Measurements from ENCODE around the gene SLC29A1.

The SLC29A1 gene

GRCh38 chr6:44253307-44254101 is 30.1 kb downstream of the SLC29A1 start:
- DNase-seq (ENCODE audit: low read depth in 2 of 3, low spot score in 2 of 3), result no peak

- no peak for DNase-seq (ENCODE audit: low read depth in 2 of 3, low spot score in 2 of 3)
Observed at GRCh38 chr6:44254191-44255104, 31.1 kb downstream of the SLC29A1 start.

DNA sequence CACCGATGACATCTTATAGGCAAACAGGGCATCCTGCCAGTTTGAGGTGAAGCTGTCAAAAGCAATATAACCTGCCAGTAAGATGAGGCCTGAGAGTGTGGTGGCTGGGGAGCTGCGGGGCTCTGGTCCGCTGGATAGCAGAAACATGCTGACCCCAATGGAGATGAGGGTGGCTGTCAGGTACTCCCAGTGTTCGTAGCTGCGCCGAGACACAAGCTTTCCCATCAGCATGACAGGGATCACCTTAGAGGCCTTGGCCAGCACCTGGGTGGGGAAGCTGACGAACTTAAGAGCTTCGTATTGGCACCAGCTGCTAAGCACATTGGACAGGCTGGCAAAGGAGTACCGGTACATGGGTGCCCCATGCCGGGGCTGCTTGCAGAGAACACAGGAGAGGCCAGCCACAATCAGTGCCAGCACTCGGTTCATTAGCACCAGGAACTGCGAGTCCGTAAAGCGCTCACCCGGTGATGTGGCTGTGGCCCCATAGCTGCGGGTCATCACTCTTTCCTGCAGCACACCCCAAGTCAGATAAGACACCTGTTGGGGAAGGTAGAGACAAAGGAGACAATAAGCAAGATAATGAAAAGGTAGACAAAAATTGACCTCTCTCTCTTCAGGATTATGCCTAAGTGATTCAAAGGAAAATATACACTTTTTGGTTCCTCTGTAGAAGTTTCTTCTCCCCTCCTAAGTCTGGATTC is 31.9 kb downstream of the SLC29A1 start:
- DNase-seq (ENCODE audit: low read depth in 2 of 3, low spot score in 2 of 3), result no peak

DNA sequence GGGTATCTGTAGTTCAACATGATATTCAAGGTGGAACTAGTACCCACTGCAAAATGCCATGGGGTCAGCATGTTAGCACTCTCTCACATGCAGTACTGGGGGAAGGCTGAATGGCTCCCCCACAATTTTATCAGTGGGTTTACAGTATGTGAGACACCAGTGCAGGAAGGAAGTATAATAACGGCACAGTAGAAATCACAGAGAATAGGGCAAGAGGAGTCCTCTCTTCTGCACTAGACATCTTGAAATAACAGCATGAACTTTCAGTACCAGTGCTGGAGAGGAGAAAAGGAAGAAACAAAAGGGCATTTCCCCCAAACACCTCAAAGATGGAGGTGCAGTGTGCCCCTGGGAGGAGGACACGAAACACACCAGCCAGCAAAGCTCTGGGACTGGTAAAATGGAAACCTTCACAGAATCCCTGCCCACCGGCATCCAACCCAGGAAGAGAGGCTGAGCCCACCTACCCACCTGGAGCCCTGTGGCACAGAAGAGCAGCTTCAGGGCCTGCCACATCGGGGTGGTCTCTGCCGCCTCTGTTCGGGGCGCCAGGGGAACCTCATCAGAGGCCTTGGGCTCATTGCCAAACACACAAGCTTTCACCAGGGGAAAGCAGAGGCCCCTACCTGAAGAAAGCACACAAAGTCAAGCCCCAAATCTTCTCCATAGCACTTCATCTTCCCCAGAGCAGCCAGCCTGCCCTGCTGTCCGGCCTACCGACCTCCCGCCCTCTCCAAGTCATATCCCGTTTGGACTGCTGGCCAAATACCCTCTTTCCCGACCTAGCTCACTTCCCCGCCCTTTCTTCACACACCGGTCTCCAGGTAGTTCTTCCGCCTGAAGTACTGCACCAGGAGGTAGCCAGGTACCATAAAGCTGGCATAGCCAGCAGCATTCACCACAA is 32.7 kb downstream of the SLC29A1 start:
- no peak for DNase-seq (ENCODE audit: low read depth in 2 of 3, low spot score in 2 of 3)

- no peak for DNase-seq (ENCODE audit: low read depth in 2 of 3, low spot score in 2 of 3)
Observed at GRCh38 chr6:44256775-44257024, 33.3 kb downstream of the SLC29A1 start.

GRCh38 chr6:44257025-44257752 is 33.8 kb downstream of the SLC29A1 start, which contains the start of gene SLC35B2:
TSS of gene SLC35B2 (minus strand) at chr6:44257528. CDS start at chr6:44257410, 118 bp downstream.
- no peak for DNase-seq (ENCODE audit: low read depth in 2 of 3, low spot score in 2 of 3)

DNA sequence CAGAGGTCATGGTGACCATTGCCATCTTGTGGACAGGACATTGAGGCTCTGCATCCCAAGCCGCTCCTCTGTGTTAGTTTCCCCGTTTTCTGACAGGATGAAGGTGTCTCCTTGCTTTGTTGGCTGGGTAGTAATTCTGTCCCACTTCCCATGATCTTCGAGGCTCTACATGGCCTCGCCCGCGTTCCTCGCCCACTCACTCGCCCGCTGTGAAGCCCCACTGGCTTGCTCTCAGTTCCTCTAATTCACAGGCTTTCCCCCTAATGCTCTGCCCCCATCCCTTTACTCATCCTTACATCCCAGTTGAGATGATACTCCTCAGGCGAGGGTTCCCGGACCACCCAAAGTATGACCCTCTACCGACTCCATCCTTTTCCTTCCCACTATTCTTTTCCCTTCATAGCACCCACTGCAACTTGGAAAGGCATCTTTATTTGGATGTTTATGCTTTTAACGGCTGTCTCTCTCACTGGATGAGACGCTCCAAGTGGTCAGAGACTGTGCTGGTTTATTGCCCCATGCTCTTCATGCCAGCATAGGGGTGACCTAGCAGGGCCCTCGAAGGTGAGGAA is 34.4 kb downstream of the SLC29A1 start:
- no peak for DNase-seq (ENCODE audit: low read depth in 2 of 3, low spot score in 2 of 3)

GRCh38 chr6:44258325-44258863 is 35.0 kb downstream of the SLC29A1 start:
- no peak for DNase-seq (ENCODE audit: low read depth in 2 of 3, low spot score in 2 of 3)

GRCh38 chr6:44258921-44259320 is 35.5 kb downstream of the SLC29A1 start:
- no peak for DNase-seq (ENCODE audit: low read depth in 2 of 3, low spot score in 2 of 3)

- no peak for DNase-seq (ENCODE audit: low read depth in 2 of 3, low spot score in 2 of 3)
Observed at GRCh38 chr6:44260011-44260410, 36.6 kb downstream of the SLC29A1 start.

DNA sequence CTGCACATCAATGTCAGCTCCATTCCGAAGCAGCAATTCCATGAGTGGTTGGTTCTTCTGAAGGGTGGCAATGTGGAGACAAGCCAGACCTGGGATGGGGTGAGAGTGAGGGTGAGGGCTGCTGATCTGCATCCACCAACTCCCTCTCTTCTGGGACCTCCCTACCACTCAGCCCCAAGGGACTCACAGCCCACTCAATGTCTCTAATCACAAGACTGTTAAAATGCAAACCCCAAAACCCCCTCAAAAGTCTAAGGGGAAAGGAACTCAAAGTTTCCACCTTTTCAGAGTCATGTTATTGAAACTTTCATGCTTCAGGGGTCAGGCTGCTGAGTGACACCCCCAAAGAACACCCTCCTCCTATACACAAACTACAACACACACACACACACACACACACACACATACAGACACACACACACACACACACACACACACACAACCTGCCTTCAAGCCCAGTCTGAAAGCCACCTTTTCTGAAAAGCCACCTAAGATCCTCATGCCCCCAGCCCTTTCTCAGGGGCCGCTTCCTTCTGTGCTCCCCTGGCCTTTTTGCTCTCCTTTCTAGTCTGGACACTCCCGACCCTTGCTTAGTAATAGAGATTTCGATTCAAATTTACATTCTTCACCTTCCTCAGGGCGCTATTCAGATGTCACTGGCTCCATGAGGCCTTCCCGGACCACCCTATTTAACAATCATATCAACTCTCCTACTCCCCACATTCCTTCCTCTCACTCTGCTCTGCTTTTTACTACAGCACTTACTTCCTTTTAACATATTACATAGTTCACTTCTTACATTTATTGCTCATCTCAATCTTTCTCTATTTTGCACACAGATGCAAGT is 37.3 kb downstream of the SLC29A1 start:
- DNase-seq (ENCODE audit: low read depth in 2 of 3, low spot score in 2 of 3), result no peak

DNA sequence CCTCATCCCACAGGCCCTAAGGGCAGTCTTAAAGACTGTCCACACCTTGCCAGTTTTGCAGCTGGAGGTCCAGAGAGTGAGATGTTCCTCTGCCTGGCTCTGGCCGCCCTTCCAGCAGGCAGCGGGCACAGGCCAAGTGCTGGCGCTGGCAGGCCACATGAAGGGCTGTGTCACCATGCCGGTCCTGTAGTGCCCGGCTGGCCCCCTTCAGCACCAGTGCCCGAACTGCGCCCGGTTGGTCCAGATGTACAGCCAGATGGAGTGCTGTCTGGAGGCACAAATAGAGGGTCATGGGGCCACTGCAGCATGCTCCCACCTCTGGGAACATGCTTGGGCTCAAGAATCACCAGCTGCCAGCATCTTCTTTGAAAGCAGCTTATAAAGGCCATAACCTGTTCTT is 38.2 kb downstream of the SLC29A1 start:
- DNase-seq (ENCODE audit: low read depth in 2 of 3, low spot score in 2 of 3), result no peak

DNA sequence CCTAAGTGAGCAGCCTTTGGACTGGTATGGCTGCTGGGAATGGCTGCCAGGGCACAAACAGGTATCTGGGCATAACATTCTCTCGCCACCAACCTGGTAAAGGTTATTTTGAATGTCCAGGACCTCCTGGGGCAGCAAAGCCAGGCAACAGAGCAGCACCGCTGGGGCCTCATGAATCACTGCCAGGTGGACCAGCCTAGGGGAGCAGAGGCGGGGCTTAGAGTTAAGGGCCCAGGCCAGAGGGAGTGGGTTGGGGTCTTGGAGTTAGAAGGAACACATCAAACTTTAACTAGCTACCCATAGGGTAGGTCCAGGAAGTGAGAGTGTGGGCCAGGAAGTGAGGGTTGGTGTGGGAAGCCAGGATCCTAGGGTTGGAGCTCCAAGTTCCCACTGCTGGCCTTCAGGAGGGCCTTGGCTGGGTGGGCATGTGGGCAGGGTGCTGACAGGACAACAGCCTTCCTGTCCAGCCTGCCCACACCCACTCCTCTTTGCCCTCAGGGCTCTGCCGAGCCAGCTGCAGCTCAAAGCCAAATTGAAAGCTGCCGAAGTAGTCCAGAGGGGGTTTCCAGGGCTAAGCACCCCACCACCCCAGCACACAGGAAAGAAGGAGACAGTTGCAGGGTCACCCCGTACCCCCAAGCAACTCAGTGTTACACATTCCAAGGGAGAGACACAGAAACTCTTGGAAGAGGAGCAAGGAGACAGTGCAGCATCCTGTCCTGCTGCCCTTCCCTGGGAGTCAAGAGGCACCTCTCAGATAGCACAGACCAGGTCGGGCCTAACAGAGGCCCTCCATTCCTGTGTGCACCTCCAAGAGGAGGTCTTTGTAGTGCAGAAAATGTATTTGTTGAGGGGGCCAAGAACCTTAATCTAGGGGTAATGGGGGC is 39.3 kb downstream of the SLC29A1 start:
- DNase-seq (ENCODE audit: low read depth in 2 of 3, low spot score in 2 of 3), result no peak

DNA sequence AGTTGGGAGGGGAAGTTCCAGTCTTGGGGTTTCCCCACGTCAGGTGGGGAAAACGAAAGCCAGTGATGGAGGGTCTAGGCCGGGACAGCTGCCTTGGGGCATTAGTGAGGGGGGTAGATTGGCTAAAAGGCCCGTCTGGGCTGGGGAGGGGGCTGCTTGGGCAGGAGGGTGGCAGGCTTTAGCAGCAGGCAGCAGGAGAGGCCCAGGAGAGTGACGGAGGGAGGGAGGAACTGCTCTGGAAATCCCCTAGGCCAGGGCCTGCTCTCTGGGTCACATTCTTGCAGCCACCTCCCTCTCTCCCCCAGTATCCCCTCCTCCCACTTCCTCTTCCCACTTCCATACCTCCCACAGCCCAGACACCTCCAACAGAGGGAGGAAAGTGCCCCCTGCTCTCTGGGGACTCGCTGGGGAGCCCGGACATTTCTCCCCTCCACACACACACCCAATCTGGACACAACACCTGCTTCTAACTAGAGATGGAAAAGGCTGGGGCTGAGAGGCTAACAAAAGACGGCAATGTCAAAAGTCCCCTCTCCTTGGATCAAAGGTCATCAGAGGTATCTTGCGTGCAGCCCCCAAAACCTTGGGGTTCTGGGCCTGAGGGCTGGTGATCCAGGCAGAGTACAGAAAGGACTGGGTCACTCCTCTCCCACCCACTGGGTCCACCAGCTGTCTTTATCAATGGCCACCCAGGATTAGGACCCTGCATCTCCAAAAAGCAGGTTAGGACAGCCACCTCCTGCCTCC is 40.1 kb downstream of the SLC29A1 start:
- DNase-seq (ENCODE audit: low read depth in 2 of 3, low spot score in 2 of 3), result no peak

DNA sequence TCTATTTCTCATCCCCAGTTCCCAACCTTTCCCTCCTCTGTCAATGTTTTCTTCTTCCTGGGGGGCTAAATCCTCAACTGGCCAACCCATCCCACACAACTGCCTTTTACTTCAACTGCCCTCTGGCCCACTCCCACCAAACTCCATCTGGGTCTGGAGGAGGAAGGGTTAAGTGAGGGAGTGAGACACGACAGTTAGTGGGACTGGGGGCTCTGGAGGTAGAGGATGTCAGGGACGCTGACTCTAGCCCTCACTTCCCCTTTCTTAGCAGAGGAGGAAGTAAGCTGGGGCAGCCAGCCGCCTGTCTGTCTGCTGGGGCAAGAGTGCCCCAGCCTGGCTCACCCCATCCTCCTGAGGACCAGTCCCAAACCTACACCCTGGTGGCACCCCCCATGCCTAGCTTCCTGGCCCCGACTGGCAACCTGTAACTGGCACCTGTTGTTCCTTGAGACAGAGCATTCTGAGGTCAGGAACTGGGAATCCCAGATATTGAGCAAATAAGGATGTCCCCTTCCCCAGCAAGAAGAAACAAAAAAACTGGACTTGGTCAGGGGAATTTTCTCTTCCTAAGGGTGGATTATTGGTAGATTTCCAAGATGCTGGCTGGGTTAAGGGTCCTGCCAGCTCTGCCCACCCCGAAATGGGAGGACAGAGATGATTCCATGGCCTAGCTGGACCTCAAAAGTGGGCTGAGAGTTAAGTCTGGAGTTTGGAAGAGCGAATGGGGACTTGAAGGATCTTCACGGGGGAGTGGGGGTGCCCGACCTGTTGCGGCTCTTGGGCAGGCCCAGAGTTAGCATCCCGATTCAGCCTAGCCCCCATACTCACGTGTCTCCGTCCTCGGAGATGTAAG is 41.0 kb downstream of the SLC29A1 start:
- no peak for DNase-seq (ENCODE audit: low read depth in 2 of 3, low spot score in 2 of 3)

Data from activated CD8-positive, alpha-beta memory T cell treated with anti-CD3 and anti-CD28 coated beads for 48 hours (primary cell).